T-cell (primary cell): Measurements from ENCODE around the gene KIF20A. TPM values are rescaled to one million over a fixed set of nuclear protein-coding genes. Genes with fewer than 3 reads are reported as not detected.
"Not testable (repeated sequence)": the region's sequence is repeated elsewhere in the genome, so short reads cannot be mapped to it uniquely, and the experiment has no call there.

ENCODE experiments used
- ATAC-seq, 4 experiments: fragments of 200-7000 bp in 3 of 4; fragments of 150-1000 bp in 1 of 4; cut with Tn5 transposase; replicated peaks in 1 of 4; 1 replicate in 3 of 4; 2 replicates in 1 of 4; pipeline ENCODE4 v1.10.0; 2021; ENCODE audit warnings: moderate library complexity in 3 of 4, mild to moderate bottlenecking in 2 of 4, moderate number of reproducible peaks in 1 of 4
- CTCF ChIA-PET, 2 donors: fragments of 300-600 bp; sonication (Branson Sonifier 250); formaldehyde crosslinking; loops; one replicate each; lab custom pipeline; 2022; ENCODE audit warnings: antibody characterized with exemption in 2 of 2; lab: Charles Lee
- POLR2A ChIA-PET, 2 donors: fragments of 300-600 bp; sonication (Branson Sonifier 250); formaldehyde crosslinking; loops; one replicate each; lab custom pipeline; 2022; ENCODE audit warnings: antibody characterized with exemption in 2 of 2; lab: Charles Lee
- DNase-seq, 35 experiments: peaks; one replicate each; pipeline versions ENCODE4 v3.0.0 to v3.0.0-alpha.2; 2013 to 2023
- H3K27ac ChIP-seq: one replicate; pipeline ENCODE4 v1.5.1; 2013; ENCODE audit warnings: low read length
- H3K27me3 ChIP-seq, 2 experiments: replicated peaks in 1 of 2; 1 replicate in 1 of 2; 2 replicates in 1 of 2; pipeline versions ENCODE4 v1.6.1 to v1.7.0; 2013; ENCODE audit warnings: low read length in 1 of 2, mixed read lengths in 1 of 2; ENCODE audit not compliant: control insufficient read depth in 2 of 2, insufficient read depth in 2 of 2; ENCODE audit errors: extremely low read depth in 1 of 2
- H3K36me3 ChIP-seq, 2 donors: 1 replicate in 1 of 2; 2 replicates in 1 of 2; pipeline versions ENCODE4 v1.6.1 to v1.7.0; 2013; ENCODE audit warnings: low read length in 1 of 2; ENCODE audit not compliant: control insufficient read depth in 2 of 2, insufficient read depth in 1 of 2; ENCODE audit errors: extremely low read depth in 1 of 2
- H3K4me1 ChIP-seq, 2 experiments: 1 replicate in 1 of 2; 2 replicates in 1 of 2; pipeline versions ENCODE4 v1.6.1 to v1.7.0; 2013; ENCODE audit warnings: low read length in 2 of 2, mixed read lengths in 1 of 2; ENCODE audit not compliant: insufficient read depth in 2 of 2, control insufficient read depth in 1 of 2; ENCODE audit errors: extremely low read depth in 1 of 2
- H3K4me3 ChIP-seq, 2 donors: 1 replicate in 1 of 2; 2 replicates in 1 of 2; pipeline versions ENCODE4 v1.5.1 to v1.7.0; 2013; ENCODE audit warnings: mild to moderate bottlenecking in 2 of 2, low read length in 1 of 2, moderate library complexity in 1 of 2; ENCODE audit not compliant: control insufficient read depth in 1 of 2; ENCODE audit errors: extremely low read depth in 1 of 2
- H3K9me3 ChIP-seq: 2 replicates; pipeline ENCODE4 v1.7.0; 2013
- H3K27ac Mint-ChIP-seq, 2 donors: one replicate each; pipeline ENCODE4 v1.8.0; 2020 to 2021; ENCODE audit warnings: mild to moderate bottlenecking in 2 of 2, mixed read lengths in 2 of 2
- H3K27me3 Mint-ChIP-seq, 2 donors: one replicate each; pipeline ENCODE4 v1.8.0; 2021 to 2022; ENCODE audit warnings: mixed read lengths in 2 of 2
- H3K36me3 Mint-ChIP-seq: one replicate; pipeline ENCODE4 v1.8.0; 2021; ENCODE audit warnings: mixed read lengths
- H3K4me1 Mint-ChIP-seq, 3 donors: one replicate each; pipeline ENCODE4 v1.8.0; 2020 to 2022; ENCODE audit warnings: mixed read lengths in 3 of 3, mild to moderate bottlenecking in 1 of 3
- H3K4me3 Mint-ChIP-seq, 3 donors: one replicate each; pipeline ENCODE4 v1.8.0; 2020 to 2022; ENCODE audit warnings: mild to moderate bottlenecking in 3 of 3, mixed read lengths in 3 of 3, moderate library complexity in 3 of 3
- H3K9me3 Mint-ChIP-seq, 3 donors: one replicate each; pipeline ENCODE4 v1.8.0; 2020 to 2022; ENCODE audit warnings: mixed read lengths in 3 of 3
- WGBS: methylation state at CpG from one replicate; pipeline ENCODE4 v1.1.5; 2013; ENCODE audit warnings: missing lambda C conversion rate; ENCODE audit not compliant: insufficient coverage; 5-methylcytosine and 5-hydroxymethylcytosine counted together
- total RNA-seq, 35 experiments: library from RNA in 6 of 35; stranded (reverse) in 6 of 35; fragments of 120-200 nt in 1 of 35; gene quantifications; one replicate each; pipeline versions ENCODE4 v1.2.1 to v1.2.4 and lab custom pipeline; 2013 to 2026

The KIF20A gene
- total RNA-seq, 5 donors from 2014 or later (not counting 1 experiment from before 2014, with no cell fraction given) = 0.32 to 0.67 (median 0.56) TPM

GRCh38 chr5:138188626-138189025, 9.7 kb downstream of the KIF20A start:
- ChIA-PET POLR2A (interaction anchor here (0.5 to 0.7 kb wide), 3 partner anchors 22 to 165 kb away, joined by 3 to 6 read pairs (median 3); no protein-coding TSS in a partner anchor), CTCF (interaction anchor here in 1 of 2 donors (0.6 to 0.8 kb wide), 3 partner anchors 29 to 320 kb away, joined by 3 read pairs; no protein-coding TSS in a partner anchor)
- Mint-ChIP-seq H3K4me1 (no peaks in the 10 kb centered on the region), H3K9me3 (no peaks in the 10 kb centered on the region), H3K27me3 (no peaks in the 10 kb centered on the region), H3K27ac (no peak overlapping the region), H3K4me3 (no peak overlapping the region), H3K36me3 (peaks cover 33% of the 10 kb centered on the region)
- Histone ChIP-seq H3K4me1 (no peaks in the 10 kb centered on the region), H3K27ac (no peak overlapping the region), H3K9me3 (no peaks in the 10 kb centered on the region), H3K36me3 (peaks cover 10 to 57% of the 10 kb centered on the region in 2 donors), H3K4me3 (no peak overlapping the region), H3K27me3 (no peaks in the 10 kb centered on the region)
- ATAC-seq (no peak), DNase-seq (no peak)
- WGBS = 96% methylated on average over 3 of the region's 3 CpGs

GRCh38 chr5:138192826-138193225, 13.9 kb downstream of the KIF20A start:
- Histone ChIP-seq H3K27me3 (no peaks in the 10 kb centered on the region), H3K27ac (no peak overlapping the region), H3K36me3 (peaks cover 13 to 55% of the 10 kb centered on the region in 2 donors), H3K4me3 (no peak overlapping the region), H3K4me1 (no peaks in the 10 kb centered on the region), H3K9me3 (no peaks in the 10 kb centered on the region)
- WGBS = 100% methylated on average over 1 of the region's 3 CpGs
- ATAC-seq (no peak), DNase-seq (no peak)
- no peak overlapping the region for H3K27ac Mint-ChIP-seq
- no peaks in the 10 kb centered on the region for H3K27me3 Mint-ChIP-seq
- H3K36me3 Mint-ChIP-seq = peaks cover 40% of the 10 kb centered on the region
- ChIA-PET POLR2A (no interaction called here), CTCF (no interaction called here)
- no peaks in the 10 kb centered on the region for H3K4me1 Mint-ChIP-seq
- H3K4me3 Mint-ChIP-seq = no peak overlapping the region
- no peaks in the 10 kb centered on the region for H3K9me3 Mint-ChIP-seq

GRCh38 chr5:138193859-138194258, 14.9 kb downstream of the KIF20A start:
- H3K9me3 Mint-ChIP-seq, H3K9me3 ChIP-seq, H3K4me3 ChIP-seq, H3K4me3 Mint-ChIP-seq, H3K27me3 Mint-ChIP-seq, H3K27me3 ChIP-seq, H3K4me1 Mint-ChIP-seq, H3K27ac Mint-ChIP-seq, H3K27ac ChIP-seq, H3K4me1 ChIP-seq, DNase-seq, CTCF ChIA-PET, ATAC-seq: not testable (repeated sequence)
- peaks cover 37% of the 10 kb centered on the region for H3K36me3 Mint-ChIP-seq
- WGBS = 100% methylated on average over 1 of the region's 8 CpGs
- H3K36me3 ChIP-seq = peaks cover 13 to 55% of the 10 kb centered on the region in 2 donors
- POLR2A ChIA-PET = interaction anchor here in 1 of 2 donors (0.6 kb wide), 1 partner anchor 1705 kb away, joined by 3 read pairs; no protein-coding TSS in a partner anchor

GRCh38 chr5:138210985-138211384, 32.1 kb downstream of the KIF20A start:
- peaks cover 24 to 26% (median 26%) of the 10 kb centered on the region in 3 donors for H3K4me1 Mint-ChIP-seq
- no peak for DNase-seq
- CTCF ChIA-PET = interaction anchor here in 1 of 2 donors (0.7 to 1.3 kb wide), 2 partner anchors 141 to 256 kb away, joined by 4 read pairs; no protein-coding TSS in a partner anchor
- no peak for ATAC-seq
- peak overlapping the region; percentile 5 to 96 (median 62) for H3K4me3 Mint-ChIP-seq
- Histone ChIP-seq H3K4me1 (peaks cover 14 to 21% of the 10 kb centered on the region in 2 experiments), H3K4me3 (no peak overlapping the region), H3K9me3 (no peaks in the 10 kb centered on the region), H3K36me3 (peaks cover 0 to 7% of the 10 kb centered on the region in 2 donors), H3K27me3 (no peaks in the 10 kb centered on the region), H3K27ac (no peak overlapping the region)
- 92% methylated on average over 2 of the region's 3 CpGs for WGBS
- POLR2A ChIA-PET = interaction anchor here in 1 of 2 donors (0.7 kb wide), 1 partner anchor 156 kb away, joined by 3 read pairs; no protein-coding TSS in a partner anchor
- no peak overlapping the region for H3K27ac Mint-ChIP-seq
- H3K27me3 Mint-ChIP-seq = no peaks in the 10 kb centered on the region
- peaks cover 9% of the 10 kb centered on the region for H3K36me3 Mint-ChIP-seq
- no peaks in the 10 kb centered on the region for H3K9me3 Mint-ChIP-seq

GRCh38 chr5:138212828-138213160, 33.9 kb downstream of the KIF20A start:
- Histone ChIP-seq H3K4me3 (peak overlapping the region; percentile 88 to 100), H3K27me3 (peaks cover 0 to 3% of the 10 kb centered on the region in 2 experiments), H3K36me3 (peaks cover 0 to 7% of the 10 kb centered on the region in 2 donors), H3K9me3 (no peaks in the 10 kb centered on the region), H3K27ac (peak overlapping the region; percentile 70), H3K4me1 (peaks cover 14 to 21% of the 10 kb centered on the region in 2 experiments)
- peak overlapping the region; percentile 96 to 99 (median 99) for H3K4me3 Mint-ChIP-seq
- ChIA-PET CTCF (interaction anchor here (1.0 to 1.8 kb wide), 7 partner anchors 10 to 142 kb away, joined by 3 to 10 read pairs (median 4); partner anchors contain the start of genes BRD8 (in 1 of the 2), CDC25C (in 1 of the 2), KDM3B (in 1 of the 2) and KIF20A (in 1 of the 2)), POLR2A (interaction anchor here (0.8 to 1.2 kb wide), 4 partner anchors 35 to 125 kb away, joined by 3 to 7 read pairs (median 4); partner anchors contain the start of genes CDC25C (in 1 of the 2) and FAM53C (in 1 of the 2))
- peaks cover 24 to 26% (median 26%) of the 10 kb centered on the region in 3 donors for H3K4me1 Mint-ChIP-seq
- H3K36me3 Mint-ChIP-seq = peaks cover 9% of the 10 kb centered on the region
- DNase-seq = peak in 7 of 35 experiments; percentile 0 to 24 (median 4)
- H3K27ac Mint-ChIP-seq = peak overlapping the region; percentile 94 to 95
- H3K27me3 Mint-ChIP-seq = no peaks in the 10 kb centered on the region
- 2% methylated on average over 6 of the region's 8 CpGs for WGBS
- peak; percentile 26 to 30 (median 28) for ATAC-seq
- H3K9me3 Mint-ChIP-seq = no peaks in the 10 kb centered on the region

GRCh38 chr5:138213161-138214029, 34.5 kb downstream of the KIF20A start, which contains the start of gene CDC23:
TSS of gene CDC23 (minus strand) at chr5:138213323. CDS start at chr5:138213312, 11 bp downstream.
- H3K4me3 ChIP-seq = peak within 1 kb of the TSS; percentile 88 to 100
- no peaks in the 10 kb centered on the region for H3K9me3 Mint-ChIP-seq
- peaks cover 23 to 26% (median 24%) of the 10 kb centered on the region in 3 donors for H3K4me1 Mint-ChIP-seq
- peak within 1 kb of the TSS; percentile 96 to 99 (median 99) for H3K4me3 Mint-ChIP-seq
- H3K27ac ChIP-seq = peak within 1 kb of the TSS; percentile 70
- CTCF ChIA-PET = interaction anchor here (0.5 to 1.8 kb wide), 8 partner anchors 10 to 141 kb away, joined by 3 to 10 read pairs (median 4); partner anchors contain the start of genes BRD8 (in 1 of the 2), CDC25C (in 1 of the 2), KDM3B (in 1 of the 2) and KIF20A (in 1 of the 2)
- ATAC-seq (peak; percentile 97 to 98 (median 97)), DNase-seq (peak; percentile 66 to 96 (median 90))
- peaks cover 5% of the 10 kb centered on the region for H3K36me3 Mint-ChIP-seq
- POLR2A ChIA-PET = interaction anchor here in 1 of 2 donors (0.6 to 1.2 kb wide), 5 partner anchors 36 to 255 kb away, joined by 3 to 7 read pairs (median 4); partner anchors contain the start of genes CDC25C and FAM53C
- H3K4me1 ChIP-seq = peaks cover 14 to 21% of the 10 kb centered on the region in 2 experiments
- H3K27me3 Mint-ChIP-seq = no peaks in the 10 kb centered on the region
- peak within 1 kb of the TSS; percentile 94 to 95 for H3K27ac Mint-ChIP-seq
- no peaks in the 10 kb centered on the region for H3K9me3 ChIP-seq
- peaks cover 0 to 5% of the 10 kb centered on the region in 2 donors for H3K36me3 ChIP-seq
- peaks cover 0 to 3% of the 10 kb centered on the region in 2 experiments for H3K27me3 ChIP-seq
- WGBS = 0% methylated on average over 16 of the region's 32 CpGs
